ENCODE measurements around the gene B4GALT2. TPM values are rescaled to one million over a fixed set of nuclear protein-coding genes. Genes with fewer than 3 reads are reported as not detected.
A peak's percentile ranks its signal among the peaks of the same experiment; 100 is the strongest.

B4GALT2 gene
- total and polyA plus RNA-seq, 2 of the 8 experiments (the other 6 are each of a cell fraction or from before 2014, with no cell fraction given), result 56.5 to 121 TPM

DNA sequence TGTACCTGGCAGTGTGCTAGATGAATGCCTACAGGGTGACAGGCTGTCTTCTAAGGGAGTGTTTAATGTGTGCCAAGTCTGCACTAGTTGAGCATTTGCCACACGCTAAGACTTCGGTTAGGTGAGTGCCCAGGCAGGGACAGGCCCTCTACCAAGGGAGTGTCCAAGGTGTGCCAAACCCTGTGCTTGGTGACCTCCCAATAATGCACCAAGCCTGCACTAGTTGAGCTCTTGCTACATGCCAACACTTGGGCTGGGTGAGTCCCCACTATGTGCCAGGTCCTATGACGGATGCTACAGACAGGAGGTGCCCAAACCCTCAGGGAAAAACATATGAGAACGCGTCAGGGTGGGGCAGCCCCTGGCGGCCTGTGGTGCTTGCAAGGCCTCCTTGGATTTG is 41.5 kb downstream of the B4GALT2 start:
- no peak overlapping the region for H4K91ac ChIP-seq (replicated peaks; ENCODE audit: insufficient read length, low read length)
- H3K23ac ChIP-seq (ENCODE audit: insufficient read length), result no peak overlapping the region
- no peak overlapping the region for H3K4me2 ChIP-seq (ENCODE audit: insufficient read depth in 1 of 2, low read depth in 2 of 2, low read length in 2 of 2)
- H3K18ac ChIP-seq (ENCODE audit: extremely low read depth, low read length), result no peak overlapping the region
- H2BK120ac ChIP-seq (replicated peaks; ENCODE audit: low read depth, low read length), result no peak overlapping the region
- no peak overlapping the region for H3K56ac ChIP-seq (replicated peaks; ENCODE audit: insufficient read length, low read depth, low read length)
- no peak overlapping the region for H2BK12ac ChIP-seq (ENCODE audit: low read depth, low read length)
- H3K14ac ChIP-seq (ENCODE audit: insufficient read length), result no peak overlapping the region
- no peak overlapping the region for H2AFZ ChIP-seq (ENCODE audit: low read length)
- H2AK5ac ChIP-seq (ENCODE audit: low read depth, low read length), result no peak overlapping the region
- H2BK15ac ChIP-seq (ENCODE audit: low read length), result no peak overlapping the region
- H3K9ac ChIP-seq (replicated peaks in 1 of 4; ENCODE audit: extremely low read depth in 1 of 4, low read depth in 3 of 4, low read length in 3 of 4), result no peak overlapping the region
- peaks cover 0 to 10% of the 10 kb centered on the region in 2 experiments for H4K20me1 ChIP-seq (replicated peaks in 1 of 2; ENCODE audit: control insufficient read depth in 1 of 2, insufficient read depth in 2 of 2, low read length in 2 of 2)
- H3K27me3 ChIP-seq (replicated peaks in 1 of 4; ENCODE audit: control insufficient read depth in 3 of 4, extremely low read depth in 1 of 4, insufficient read depth in 3 of 4, low read length in 3 of 4), result no peaks in the 10 kb centered on the region
- H3K4me1 ChIP-seq (replicated peaks in 1 of 4; ENCODE audit: control insufficient read depth in 3 of 4, insufficient read depth in 4 of 4, low read length in 3 of 4), result peaks cover 0 to 8% (median 2%) of the 10 kb centered on the region in 4 experiments; a peak in 4 of 7 replicates
- TF ChIP-seq CHD1 (IDR thresholded peaks at IDR 0.05; ENCODE audit: low read depth, low read length) (no peak), PHF8 (conservative IDR thresholded peaks at IDR 0.05; ENCODE audit: low read depth, low read length) (no peak), FOSL1 (IDR thresholded peaks at IDR 0.05; ENCODE audit: insufficient read depth, low read depth, low read length) (no peak), SP2 (IDR thresholded peaks at IDR 0.05; ENCODE audit: low read length) (no peak), BRCA1 (IDR thresholded peaks at IDR 0.05; ENCODE audit: low read depth, low read length) (no peak), SIX5 (IDR thresholded peaks at IDR 0.05; ENCODE audit: low read depth, low read length) (no peak)
- TF ChIP-seq, protein P1, sequence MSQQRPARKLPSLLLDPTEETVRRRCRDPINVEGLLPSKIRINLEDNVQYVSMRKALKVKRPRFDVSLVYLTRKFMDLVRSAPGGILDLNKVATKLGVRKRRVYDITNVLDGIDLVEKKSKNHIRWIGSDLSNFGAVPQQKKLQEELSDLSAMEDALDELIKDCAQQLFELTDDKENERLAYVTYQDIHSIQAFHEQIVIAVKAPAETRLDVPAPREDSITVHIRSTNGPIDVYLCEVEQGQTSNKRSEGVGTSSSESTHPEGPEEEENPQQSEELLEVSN (IDR thresholded peaks at IDR 0.05), result no peak
- TF ChIP-seq, protein P2, sequence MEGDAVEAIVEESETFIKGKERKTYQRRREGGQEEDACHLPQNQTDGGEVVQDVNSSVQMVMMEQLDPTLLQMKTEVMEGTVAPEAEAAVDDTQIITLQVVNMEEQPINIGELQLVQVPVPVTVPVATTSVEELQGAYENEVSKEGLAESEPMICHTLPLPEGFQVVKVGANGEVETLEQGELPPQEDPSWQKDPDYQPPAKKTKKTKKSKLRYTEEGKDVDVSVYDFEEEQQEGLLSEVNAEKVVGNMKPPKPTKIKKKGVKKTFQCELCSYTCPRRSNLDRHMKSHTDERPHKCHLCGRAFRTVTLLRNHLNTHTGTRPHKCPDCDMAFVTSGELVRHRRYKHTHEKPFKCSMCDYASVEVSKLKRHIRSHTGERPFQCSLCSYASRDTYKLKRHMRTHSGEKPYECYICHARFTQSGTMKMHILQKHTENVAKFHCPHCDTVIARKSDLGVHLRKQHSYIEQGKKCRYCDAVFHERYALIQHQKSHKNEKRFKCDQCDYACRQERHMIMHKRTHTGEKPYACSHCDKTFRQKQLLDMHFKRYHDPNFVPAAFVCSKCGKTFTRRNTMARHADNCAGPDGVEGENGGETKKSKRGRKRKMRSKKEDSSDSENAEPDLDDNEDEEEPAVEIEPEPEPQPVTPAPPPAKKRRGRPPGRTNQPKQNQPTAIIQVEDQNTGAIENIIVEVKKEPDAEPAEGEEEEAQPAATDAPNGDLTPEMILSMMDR (IDR thresholded peaks at IDR 0.05; ENCODE audit: control extremely low read depth in 1 of 3, insufficient read depth in 1 of 3, low read depth in 1 of 3, low read length in 3 of 3), result no peak
- TF ChIP-seq, protein P3, sequence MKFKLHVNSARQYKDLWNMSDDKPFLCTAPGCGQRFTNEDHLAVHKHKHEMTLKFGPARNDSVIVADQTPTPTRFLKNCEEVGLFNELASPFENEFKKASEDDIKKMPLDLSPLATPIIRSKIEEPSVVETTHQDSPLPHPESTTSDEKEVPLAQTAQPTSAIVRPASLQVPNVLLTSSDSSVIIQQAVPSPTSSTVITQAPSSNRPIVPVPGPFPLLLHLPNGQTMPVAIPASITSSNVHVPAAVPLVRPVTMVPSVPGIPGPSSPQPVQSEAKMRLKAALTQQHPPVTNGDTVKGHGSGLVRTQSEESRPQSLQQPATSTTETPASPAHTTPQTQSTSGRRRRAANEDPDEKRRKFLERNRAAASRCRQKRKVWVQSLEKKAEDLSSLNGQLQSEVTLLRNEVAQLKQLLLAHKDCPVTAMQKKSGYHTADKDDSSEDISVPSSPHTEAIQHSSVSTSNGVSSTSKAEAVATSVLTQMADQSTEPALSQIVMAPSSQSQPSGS (IDR thresholded peaks at IDR 0.05; ENCODE audit: low read length), result no peak
- CTCF ChIA-PET (ENCODE audit: partially characterized antibody), result interaction anchor here (0.9 to 16.6 kb wide), 10 partner anchors 9 to 260 kb away, joined by 3 to 252 read pairs (median 7); partner anchors contain the start of gene SLC6A9
- no peak overlapping the region for H3K4ac ChIP-seq (replicated peaks; ENCODE audit: insufficient read length, low read depth, low read length)
- no peak overlapping the region for H3K27ac ChIP-seq (ENCODE audit: low read depth, low read length)
- 0 out of 2 replicates have a peak, but pooled peaks cover 3% of the 10 kb centered on the region for H3K79me1 ChIP-seq (ENCODE audit: low read depth, low read length)
- no peak for DNase-seq (ENCODE audit: low read depth in 1 of 2, low spot score in 2 of 2)
- no peak overlapping the region for H3K4me3 ChIP-seq (ENCODE audit: extremely low read depth in 1 of 4, insufficient read depth in 2 of 4, low read depth in 3 of 4, low read length in 4 of 4)
- 81% methylated on average over 6 of the region's 6 CpGs; no CpG with 5 or more reads in 1 of the 2 experiments for WGBS, 2 experiments (ENCODE audit: extremely low coverage in 1 of 2, insufficient coverage in 1 of 2, insufficient read length in 1 of 2, insufficient replicate concordance in 2 of 2, low coverage in 1 of 2, low lambda C conversion rate in 2 of 2, missing lambda C conversion rate in 1 of 2)
- no peak overlapping the region for H2BK20ac ChIP-seq (ENCODE audit: low read length)
- peaks cover 3 to 18% (median 11%) of the 10 kb centered on the region in 4 experiments; a peak in 7 of 8 replicates for H3K36me3 ChIP-seq (ENCODE audit: control insufficient read depth in 2 of 4, insufficient read depth in 4 of 4, low read length in 3 of 4)
- no peak overlapping the region for H4K5ac ChIP-seq (ENCODE audit: insufficient read length, low read depth, low read length)
- 0 out of 2 replicates have a peak overlapping the region, but pooled peaks have one; percentile 12 for H2BK5ac ChIP-seq (ENCODE audit: low read depth, low read length)
- POLR2A ChIA-PET (ENCODE audit: partially characterized antibody), result interaction anchor here (0.7 to 27.1 kb wide), 4 partner anchors 5 to 66 kb away, joined by 3 to 544 read pairs (median 274); partner anchors contain the start of gene SLC6A9
- no peaks in the 10 kb centered on the region for H3K79me2 ChIP-seq (ENCODE audit: control insufficient read depth in 1 of 2, insufficient read depth in 2 of 2, low read length in 2 of 2)
- no peaks in the 10 kb centered on the region for H3K9me3 ChIP-seq (ENCODE audit: insufficient read depth in 2 of 2, low read depth in 1 of 2, low read length in 1 of 2)
- H3K23me2 ChIP-seq (ENCODE audit: low read depth, low read length), result no peaks in the 10 kb centered on the region
- FAIRE-seq, result no peak
- no peak overlapping the region for H4K8ac ChIP-seq (ENCODE audit: extremely low read depth, insufficient read depth, low read length)

Data from H1 (cell line).